ELF-1 (cell line): ENCODE measurements around the gene CLEC2L.
A peak's percentile ranks its signal among the peaks of the same experiment; 100 is the strongest.

ENCODE experiments used
- DNase-seq: peaks from one replicate; pipeline ENCODE4 v3.0.0-alpha.2; 2016; ENCODE audit warnings: low read depth, low spot score

Gene CLEC2L

DNA sequence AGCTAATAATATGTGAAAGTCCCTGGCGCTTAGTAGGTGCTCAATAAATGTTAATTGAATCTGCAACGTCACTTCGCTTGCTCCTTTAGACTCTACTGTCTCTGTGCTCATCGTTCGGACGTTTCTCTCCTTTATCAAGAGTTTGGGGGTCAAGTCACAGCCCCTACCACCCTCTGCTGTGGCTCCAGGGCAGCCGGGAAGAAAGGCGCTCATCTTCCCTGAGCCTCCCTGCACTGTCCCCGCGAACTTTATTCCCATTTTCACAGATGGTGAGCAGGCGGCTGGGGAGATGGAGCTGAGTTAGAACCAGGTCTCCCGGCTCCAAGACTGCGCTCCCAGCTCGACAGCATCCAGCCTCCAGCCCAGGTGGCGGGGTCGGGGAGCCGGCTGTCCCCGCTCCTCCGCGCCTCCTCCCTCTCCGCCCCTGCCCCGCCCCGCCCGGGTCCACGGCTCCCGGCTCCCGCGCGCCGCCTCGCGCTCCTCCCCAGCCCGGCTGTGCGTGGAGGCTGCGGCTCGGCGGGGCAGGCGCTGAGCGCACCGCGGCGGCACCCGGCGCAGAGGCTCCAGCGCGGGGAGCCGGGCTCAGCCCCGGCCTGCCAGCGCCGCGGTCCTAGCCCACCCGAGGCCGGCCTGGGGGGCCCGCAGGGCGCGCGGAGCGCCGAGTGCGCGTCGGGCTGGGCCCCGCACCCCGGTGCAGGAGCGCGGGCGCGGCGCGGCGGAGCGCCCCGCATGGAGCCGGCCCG, at the start of gene CLEC2L:
TSS of gene CLEC2L (plus strand) at position 487 of the 743 bp plus-strand sequence. CDS start at position 730, 243 bp downstream.
- no peak for DNase-seq

DNA sequence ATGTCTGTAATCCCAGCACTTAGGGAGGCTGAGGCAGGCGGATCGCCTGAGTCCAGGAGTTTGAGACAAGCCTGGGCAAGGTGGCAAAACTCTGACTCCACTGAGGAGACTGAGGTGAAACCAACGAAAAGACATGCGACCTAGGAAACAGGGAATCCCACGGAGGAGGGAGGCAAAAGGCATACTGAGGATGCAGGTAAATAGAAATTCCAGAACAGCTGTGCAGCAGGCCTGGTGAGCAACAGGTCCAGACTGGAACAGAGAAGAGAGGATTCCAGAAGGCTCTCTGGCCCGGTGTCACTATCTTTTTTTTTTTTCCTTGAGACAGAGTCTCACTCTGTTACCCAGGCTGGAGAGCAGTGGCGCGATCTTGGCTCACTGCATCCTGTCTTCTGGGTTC, 47.3 kb upstream of the CLEC2L start:
- no peak for DNase-seq

DNA sequence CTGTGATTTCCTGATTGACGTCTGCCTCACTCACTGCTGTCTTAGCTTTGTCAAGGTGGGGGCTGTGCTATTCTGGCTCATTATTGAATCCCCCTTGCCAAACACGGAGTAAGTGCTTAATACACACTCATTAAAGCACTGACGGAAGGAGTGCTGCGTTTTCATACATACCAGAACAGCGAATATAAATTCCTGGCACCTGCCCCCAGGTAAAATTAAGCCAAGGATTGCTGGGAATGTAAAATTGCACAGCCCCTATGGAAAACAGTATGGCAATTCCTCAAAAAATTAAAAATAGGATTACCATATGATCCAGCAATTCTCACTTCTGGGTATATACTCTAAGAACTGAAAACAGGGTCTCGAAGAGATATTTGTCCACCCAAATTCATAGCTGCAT, 46.6 kb upstream of the CLEC2L start:
- DNase-seq = no peak

DNA sequence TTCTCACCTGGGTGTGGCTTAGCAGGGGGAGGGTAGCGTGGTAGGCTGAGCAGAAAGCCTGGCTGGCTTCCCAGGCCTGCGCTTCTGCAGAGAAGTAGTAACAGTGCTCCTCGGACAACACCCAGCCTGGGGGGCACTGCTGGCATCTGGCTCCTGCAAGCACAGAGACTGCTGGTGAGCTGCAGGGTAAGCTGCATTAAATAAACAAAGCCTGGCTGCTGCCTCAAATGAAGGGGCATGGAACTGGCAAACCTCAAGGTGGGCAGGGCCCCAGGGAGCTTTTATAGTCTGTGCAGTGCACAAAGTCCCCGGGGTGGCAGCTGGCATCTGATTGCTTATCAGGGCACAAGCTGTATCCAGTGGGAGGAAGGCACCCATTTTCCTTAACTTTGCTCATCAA, 43.9 kb upstream of the CLEC2L start:
- DNase-seq = no peak

DNA sequence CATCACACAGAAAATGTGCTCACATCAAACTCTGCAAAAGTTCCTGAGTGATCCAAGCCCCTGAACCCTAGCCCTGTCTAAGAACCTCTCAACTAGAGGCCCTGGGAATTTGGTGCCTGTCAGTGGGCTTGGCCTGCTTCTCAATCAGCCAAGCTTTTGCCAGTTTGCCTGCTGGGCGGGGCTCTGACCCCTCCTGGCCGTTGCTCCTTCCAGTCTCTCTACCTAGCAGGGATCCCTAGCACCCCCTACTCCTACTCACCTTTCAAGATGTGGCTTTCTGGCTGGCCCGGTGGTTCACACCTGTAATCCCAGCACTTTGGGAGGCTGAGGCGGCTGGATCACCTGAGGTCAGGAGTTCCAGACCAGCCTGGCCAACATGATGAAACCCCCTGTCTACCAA, 42.1 kb upstream of the CLEC2L start:
- DNase-seq = peak; percentile 46

DNA sequence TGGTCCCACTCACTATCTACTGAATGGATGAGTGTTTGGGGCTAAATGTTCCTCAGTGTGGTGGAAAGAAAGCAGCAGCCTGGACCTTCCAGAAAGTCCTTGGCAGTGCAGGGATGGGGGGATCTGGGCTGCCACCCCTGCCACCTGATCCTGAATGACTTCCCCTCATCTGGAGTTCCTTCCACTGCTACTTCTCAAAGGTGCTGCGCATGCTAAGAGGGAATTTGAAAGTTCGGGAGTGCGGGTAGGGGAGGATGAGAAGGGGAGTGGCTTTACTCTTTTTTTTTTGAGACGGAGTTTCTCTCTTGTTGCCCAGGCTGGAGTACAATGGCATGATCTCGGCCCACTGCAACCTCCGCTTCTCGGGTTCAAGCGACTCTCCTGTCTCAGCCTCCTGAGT, 41.4 kb upstream of the CLEC2L start:
- DNase-seq = peak; percentile 25

DNA sequence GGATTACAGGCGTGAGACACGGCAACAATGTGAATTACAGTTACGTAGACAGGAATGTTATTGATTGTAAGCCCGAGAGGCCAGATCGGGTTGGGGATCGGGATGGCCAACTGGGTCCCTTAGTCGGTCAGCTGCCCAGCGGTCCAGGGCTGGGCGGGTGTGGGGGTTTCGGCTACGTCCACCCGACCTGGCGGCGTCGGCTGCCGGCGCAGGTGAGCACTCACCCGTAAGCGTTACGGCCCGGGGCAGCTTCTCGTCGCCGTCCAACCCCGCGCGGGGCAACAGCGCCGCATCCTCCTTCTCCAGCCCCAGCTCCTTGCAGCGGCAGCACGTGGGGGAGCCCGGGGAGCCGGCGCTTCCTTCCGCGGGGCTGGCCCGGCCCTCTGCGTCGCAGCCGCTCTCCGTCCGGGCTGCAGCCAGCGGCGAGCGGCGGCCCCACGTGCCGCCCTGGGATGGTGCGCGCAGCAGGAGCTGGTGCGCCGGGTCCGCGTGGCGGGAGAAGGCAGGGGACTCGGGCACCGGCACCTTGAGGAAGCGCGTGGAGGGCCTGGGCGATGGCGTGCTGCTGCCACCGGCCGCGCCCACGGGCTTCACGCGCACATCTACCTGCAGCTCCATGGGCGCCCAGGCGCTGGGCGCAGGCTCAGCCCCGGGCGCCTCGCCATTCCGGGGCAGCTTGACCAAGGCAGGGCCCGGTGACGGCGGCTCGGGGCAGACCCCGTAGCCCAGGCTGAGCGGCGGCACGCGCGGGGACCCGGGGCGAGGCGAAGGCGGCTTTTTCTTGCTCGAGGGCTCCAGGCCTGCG, 40.6 kb upstream of the CLEC2L start:
- peak; percentile 70 for DNase-seq

DNA sequence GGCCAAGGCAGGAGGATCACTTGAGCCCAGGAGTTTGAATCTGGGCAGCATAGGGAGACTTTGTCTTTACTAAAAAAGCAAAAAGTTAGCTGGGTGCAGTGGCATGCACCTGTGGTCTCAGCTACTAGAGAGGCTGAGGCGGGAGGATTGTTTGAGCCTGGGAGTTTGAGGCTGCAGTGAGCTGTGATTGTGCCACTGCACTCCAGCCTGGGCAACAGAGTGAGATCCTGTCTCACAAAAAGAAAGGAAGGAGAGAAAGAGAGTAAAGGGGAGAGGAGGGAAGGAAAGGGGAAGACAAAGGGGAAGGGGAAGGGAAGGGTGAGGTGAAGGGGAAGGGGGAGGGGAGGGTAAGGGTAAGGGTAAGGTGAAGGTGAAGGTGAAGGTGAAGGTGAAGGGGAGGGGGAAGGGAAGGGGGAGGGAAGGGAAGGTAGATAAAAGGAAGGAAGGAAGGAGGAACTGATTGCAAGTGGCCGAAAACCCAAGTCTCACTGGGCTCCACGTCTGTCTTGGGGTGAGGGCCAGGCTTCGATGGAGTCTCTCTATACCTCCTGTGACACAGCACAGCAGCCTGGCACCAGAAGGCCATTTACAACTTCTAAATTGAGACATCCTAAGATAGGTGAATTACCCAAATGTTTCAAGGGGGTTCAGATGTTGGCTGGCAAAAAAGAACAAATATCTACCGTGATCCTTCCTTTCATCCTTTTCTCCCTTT, 36.0 kb upstream of the CLEC2L start:
- no peak for DNase-seq

DNA sequence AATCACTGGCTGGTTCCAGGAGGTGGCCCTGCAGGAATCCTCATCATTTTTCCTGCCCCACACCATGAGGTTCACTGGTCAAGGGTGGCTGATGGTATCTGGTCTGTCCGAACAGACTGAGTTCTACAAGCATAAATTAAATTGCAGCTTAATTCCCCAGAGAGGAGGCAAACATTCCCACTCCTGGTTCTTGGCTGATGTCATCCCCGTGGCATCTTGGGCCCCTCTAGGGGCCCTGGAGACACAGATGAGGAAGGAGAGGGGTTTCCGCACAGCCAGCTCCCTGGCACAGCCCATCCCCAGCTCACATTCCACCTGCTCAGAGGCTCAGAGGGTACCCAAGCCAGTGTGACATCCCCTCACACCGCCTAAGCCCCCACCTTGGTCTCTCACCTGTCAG, 34.7 kb upstream of the CLEC2L start:
- no peak for DNase-seq

DNA sequence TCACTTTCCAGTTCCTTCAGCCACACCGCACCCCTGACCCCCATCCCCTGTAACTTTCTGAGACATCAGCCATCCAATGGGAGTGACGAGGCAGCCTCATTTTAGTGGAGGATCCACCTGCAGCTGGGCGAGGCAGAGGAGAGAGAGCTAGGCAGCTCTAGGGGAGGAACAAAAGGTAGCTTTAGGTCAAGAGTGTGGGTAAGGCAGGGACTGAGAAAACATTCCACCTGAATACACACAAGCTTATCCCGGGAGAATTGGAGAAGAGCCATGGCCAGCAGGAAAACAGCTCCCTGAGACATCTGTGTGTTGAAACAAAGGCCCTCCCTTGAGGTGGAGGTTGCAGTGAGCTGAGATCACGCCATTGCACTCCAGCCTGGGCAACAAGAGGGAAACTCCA, 33.4 kb upstream of the CLEC2L start:
- no peak for DNase-seq

DNA sequence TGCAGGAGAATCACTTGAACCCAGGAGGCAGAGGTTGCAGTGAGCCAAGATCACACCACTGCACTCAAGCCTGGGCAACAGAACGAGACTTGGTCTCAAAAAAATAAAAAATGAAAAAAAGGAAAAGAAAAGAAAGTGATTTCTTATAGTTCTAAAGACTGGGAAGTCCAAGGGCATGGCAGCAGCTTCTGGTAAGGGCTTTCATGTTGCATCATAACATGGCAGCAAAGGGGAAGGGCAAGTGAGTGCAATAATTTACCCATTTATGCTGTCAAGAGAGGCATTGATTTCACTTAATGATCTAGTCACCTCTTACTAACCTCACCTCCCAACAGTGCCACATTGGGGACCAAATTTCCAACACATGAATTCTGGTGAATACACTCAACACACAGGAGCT, 31.2 kb upstream of the CLEC2L start:
- DNase-seq = no peak

DNA sequence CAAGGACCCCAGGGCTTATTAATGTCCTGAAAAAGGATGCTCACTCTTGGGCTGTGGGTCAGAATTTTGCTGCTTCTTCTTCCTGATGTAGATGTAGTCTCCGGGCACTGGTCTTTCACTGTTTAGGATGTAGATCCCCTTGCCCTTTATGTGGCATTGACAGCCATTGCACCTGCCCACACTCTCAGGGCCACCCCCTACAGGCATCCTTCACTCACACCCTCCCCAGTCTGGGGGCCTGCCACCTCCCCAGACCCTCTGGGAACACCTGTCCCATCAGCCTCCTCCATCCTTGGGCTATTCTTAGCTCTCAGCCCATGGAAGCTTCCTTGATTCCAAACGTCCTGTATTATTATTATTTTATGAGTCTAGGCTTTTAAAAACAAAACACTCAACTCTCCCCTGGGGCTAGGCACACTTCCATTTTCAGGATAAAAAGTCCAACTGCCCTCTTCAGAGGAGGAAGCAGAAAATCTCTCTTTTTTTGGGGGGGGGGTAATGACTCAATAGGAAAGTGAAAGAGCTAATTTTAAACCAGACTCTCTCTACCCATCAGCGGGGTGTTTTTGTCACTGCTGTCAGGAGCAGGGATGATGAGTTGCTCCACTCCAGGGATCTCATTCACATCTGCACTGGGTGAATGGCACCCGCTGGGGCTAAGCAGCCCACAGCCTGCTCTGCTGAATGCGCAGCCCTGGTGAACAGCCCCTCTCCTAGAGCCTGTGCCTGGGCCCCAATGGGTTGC, 28.5 kb upstream of the CLEC2L start:
- DNase-seq = no peak

DNA sequence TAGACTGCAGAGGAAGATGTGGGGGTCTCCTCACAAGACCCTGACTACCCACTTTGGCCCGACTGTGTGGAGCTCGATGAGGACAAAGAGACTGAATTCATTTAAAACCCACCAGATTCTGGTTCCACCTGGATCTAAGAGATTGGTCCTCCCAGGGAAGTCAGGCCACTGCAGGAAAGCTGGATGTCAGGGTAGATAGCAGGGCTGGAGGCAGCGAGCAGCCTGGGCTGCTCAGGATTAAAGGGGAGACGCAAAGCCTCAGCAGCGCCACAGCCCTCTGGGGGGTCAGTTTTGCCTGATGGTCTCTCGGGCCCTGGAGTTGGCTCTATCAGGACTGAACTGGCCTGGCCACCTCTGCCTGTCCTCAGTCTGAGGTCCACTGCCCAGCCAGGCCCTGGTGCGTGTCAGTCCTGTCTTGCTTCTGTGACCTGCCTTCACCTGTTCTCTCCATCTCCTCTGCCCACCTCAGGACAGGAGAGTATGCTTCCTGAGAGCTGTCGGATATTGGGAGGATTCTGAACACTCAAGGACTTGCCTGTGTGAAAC, 27.8 kb upstream of the CLEC2L start:
- no peak for DNase-seq

DNA sequence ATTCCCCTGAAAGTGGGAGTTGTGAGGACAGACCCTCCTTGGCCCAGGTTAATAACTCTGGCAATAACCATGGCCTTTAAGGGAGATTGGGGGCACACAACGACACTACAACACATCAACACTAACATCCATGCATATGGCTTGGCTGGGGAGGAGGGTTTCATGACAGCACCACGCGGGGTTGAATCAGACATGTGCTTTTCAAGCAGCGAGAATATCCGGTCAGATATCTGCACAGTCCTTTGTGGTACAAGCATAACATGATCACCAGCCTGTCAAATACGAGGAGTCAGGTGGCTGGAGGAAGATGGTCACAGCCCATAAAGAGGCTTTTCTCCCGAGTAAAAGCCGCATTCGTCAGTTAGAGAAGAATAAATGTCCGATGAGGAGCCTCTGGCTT, 27.0 kb upstream of the CLEC2L start:
- no peak for DNase-seq

DNA sequence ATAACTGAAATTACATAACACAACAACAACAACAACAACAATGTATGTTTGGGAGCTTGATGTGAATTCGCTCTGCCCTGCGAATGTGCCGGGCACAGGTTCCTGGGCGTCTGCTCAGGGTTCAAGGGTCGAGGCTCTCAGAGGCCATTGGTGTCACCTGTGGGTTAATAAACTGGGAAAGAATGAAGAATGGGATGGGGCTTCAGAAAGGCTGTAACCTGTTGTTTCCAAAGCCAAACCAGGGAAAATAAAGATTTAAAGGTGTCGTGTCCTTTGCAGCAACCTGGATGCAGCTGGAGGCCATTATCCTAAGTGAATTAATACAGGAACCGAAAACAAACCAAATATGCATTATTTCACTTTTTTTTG, 22.7 kb upstream of the CLEC2L start:
- DNase-seq = no peak

DNA sequence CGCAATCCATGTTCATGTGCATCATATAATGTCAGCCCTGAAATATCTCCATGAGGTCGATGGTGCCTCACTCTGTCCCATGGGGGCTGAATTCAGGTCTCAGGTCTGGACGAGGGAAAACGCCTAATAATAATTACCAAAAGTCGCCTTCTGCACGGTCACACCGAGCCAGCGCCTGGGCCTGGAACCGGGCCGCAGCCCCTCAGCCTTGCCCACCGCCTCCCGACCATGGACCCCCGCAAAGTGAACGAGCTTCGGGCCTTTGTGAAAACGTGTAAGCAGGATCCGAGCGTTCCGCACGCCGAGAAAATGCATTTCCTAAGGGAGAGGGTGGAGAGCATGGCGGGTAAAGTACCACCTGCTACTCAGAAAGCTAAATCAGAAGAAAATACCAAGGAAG, 21.3 kb upstream of the CLEC2L start:
- DNase-seq = no peak

DNA sequence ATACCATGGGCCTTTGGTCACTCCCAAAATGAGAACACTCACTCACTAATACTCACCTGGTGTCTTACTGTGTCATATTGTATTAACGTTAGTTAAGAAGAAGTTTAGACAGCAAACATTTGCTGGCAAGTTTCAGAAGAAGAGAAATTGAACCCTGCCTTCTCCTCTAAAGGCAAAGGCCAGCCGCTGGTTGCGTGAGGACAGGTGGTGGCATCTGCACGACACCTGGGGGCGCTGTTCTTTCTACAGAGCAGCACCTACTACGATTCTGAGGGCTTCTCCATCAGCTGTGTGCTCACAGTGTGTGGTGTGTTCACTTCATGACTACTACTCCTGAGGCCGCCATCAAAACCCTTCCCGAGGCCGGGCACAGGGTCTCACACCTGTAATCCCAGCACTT, 17.9 kb upstream of the CLEC2L start:
- DNase-seq = peak; percentile 65

DNA sequence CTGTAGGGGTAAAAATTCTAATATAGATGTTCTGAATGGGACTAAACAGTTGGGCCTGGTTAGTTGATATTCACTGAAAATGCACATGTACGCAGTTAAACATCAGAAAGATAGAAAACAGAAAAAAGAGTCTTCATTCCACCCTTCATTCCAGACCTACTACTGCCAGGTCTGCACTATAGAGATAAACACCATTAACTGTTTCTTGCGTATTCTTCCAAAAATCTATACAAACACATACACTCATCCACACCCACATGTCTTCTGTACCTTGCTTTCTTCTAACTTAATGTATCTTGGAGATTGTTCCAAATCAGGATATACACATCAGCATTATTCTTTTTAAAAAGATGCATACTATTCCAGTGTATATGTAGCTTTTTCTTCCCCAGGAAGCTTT, 13.9 kb upstream of the CLEC2L start:
- no peak for DNase-seq

DNA sequence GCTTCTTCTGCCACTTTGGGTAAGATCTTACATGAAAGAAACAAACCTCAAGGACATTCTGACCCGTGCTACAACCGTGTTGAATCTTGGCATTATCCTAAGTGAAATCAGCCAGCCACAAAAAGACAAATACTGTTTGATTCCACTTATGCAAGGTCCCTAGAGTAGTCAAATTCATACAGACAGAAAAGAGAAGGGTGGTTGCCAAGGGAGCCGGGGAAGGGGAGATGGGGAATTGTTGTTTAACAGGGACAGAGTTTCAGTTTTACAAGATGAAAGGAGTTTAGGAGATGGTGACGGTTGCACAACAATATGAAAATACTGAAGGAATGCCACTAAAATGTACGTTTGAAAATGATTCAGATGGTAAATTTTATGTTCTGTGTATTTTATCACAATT, 12.2 kb upstream of the CLEC2L start:
- DNase-seq = no peak

DNA sequence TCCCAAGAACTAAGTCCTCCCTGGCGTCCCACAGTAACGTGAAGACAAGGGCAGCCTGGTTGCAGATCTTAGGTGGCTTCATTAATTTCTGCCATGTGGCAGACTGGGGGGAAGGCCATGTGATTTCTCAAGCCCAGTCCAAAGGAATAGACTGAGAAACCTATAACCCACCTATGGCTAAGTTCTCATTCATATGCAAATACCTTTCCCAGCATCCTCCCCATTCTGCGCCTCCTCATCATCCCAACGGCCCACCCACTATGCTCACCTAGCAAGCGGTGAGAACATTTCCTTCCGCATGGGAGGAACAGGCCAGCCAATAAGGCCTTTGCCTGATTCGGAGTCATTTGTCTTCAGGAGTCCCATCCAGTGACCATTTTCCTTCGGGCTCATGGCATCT, 8.2 kb upstream of the CLEC2L start:
- peak; percentile 53 for DNase-seq

DNA sequence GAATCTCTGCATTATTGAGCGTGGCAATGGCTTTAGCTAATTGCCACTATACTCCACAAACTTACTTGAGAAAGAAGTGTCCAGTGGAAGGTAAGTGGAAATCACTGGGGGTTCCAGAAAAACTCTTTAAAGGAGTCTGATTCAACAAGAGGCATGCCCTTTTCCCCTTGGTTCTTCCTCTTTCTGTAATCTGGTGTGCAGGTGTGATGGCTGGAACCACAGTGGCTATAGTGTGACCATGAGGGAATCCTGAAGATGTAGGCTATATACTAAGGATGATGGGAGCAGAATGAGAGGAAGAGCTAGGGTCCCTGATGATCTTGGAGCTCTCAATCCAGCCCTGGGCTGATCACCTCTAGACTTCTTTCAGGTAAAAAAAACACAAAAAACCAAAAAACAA, 2.0 kb upstream of the CLEC2L start:
- no peak for DNase-seq

DNA sequence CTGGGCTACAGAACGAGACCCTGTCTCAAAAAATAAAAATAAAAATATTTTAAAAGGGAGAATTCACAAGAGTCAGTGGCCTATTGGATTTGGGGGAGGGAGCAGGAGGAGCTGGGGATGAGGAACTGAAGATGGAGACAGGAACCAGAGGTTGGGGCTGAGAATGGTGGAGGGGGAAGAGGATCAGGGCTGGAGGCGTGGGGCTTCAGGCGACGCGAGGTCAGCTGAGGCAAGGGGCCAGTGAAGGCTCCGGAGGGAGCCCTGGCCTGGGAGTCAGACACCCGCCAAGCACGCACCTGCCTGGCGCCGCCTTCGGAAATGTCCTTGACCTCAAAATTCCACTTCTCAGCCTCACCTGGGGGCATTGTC, 671 bp upstream of the CLEC2L start:
- DNase-seq = no peak
